Smooth muscle cell of trachea (primary cell): Measurements from ENCODE around the gene ZNF626. TPM values are rescaled to one million over a fixed set of nuclear protein-coding genes. Genes with fewer than 3 reads are reported as not detected.

ENCODE experiments used
- total RNA-seq: library from RNA; depleted of rRNA; stranded (reverse); fragments of >200 nt; gene quantifications from 2 replicates; pipeline ENCODE4 v1.2.1, GENCODE V29; 2014

The ZNF626 gene
- 13.7 and 14.7 TPM in 2 replicates for total RNA-seq

DNA sequence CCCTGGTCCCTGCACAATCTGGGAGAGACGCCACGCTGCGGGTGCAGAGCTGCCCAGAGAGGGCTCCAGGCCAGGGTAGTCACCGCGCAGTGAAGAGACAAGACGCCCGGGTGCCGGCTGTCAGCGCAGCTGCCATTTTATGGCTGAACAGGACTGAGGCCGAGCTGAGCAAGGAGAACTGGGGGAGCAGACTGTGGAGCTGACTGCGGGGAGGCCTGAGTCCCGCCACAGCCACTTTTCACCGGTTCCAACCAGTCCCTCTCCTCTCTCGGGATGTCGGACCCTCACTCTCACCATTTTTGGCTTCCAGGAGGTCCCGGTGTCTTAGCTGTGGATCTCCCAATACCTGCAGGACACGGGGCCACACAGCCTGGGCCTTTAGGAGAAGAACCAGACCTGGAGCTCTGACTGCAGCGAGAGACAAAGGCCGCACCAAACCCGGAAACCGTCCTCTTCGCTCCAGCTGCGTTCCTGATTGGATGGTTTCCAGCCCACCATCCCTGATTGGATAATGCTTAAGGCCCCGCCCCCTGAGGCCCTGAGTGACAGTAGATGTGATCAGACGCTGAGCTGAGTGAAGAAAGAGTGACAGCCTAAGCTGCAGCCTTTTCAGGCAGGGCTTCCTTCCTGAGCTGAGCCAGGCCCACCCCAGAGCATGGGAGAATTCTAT lies at the start of gene ZNF626:
Gene ZNF626, minus strand, starts transcription at position 422 of the 670 bp plus-strand sequence. Its CDS starts 125 bp downstream, at position 297.

Other genes starting within 250 kb of the ZNF626 start
- gene ZNF737, start 95.8 kb downstream of the ZNF626 start, total RNA-seq: 10.1 and 12.5 TPM in 2 replicates
- gene ZNF66, start 114.7 kb upstream of the ZNF626 start, total RNA-seq: 0.83 and 3.5 TPM in 2 replicates